Stimulated activated CD8-positive, alpha-beta memory T cell treated with anti-CD3 and anti-CD28 coated beads, Interleukin-12 subunit alpha, Interleukin-12 subunit beta, amount 100 ng/mL, for 1 hour (primary cell): ENCODE data around the gene PDCD1LG2.
"Not testable (repeated sequence)": the region's sequence is repeated elsewhere in the genome, so short reads cannot be mapped to it uniquely, and the experiment has no call there.

ENCODE experiments used
- DNase-seq: peaks from one replicate; pipeline ENCODE4 v3.0.0-alpha.2; 2020; ENCODE audit warnings: low read depth

PDCD1LG2 gene

DNA sequence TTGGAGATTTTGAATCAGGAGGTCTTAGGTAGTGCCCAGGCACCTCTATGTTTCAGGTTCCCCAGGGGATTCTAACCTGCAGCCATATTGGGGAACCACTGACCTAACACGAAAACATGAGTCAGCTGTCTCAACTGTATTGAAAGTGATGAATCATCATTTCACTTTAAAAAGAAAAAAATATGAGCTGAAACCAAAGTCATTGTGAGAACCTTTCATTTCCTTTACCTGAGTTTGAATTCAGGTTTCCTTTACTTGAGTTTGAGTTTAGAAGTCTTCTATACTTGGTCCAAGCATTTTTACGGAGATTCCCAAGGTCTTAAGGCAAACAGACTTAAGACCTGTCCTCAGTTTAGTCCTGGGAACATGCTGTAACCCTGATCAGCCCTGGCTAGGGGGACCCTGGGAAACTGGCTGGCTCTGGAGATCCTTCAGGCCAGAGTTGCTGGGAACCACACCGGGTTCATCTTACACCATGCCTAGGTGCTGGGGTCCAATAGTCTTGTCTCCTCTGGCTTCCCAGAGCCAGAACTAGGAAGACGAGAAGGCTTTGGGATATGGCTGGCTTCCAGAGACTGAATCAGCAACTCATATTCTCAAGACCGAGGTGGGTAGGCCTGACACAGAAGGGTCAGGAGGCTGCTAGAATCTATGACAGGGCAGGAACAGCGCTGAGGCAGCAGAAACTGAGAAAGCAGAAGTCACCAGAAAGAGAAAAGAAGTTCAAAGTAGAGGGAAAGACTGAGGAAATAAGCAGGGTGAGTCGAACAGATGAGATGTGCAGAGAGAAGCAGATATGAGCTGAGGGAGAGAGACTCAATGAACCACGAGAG is 16.4 kb upstream of the PDCD1LG2 start:
- DNase-seq, result no peak

DNA sequence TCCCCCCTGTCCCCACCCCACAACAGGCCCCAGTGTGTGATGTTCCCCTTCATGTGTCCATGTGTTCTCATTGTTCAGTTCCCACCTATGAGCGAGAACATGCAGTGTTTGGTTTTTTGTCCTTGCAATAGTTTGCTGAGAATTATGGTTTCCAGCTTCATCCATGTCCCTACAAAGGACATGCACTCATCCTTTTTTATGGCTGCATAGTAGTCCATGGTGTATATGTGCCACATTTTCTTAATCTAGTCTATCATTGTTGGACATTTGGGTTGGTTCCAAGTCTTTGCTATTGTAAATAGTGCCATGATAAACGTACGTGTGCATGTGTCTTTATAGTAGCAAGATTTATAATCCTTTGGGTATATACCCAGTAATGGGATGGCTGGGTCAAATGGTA is 15.6 kb upstream of the PDCD1LG2 start:
- not testable (repeated sequence) for DNase-seq

DNA sequence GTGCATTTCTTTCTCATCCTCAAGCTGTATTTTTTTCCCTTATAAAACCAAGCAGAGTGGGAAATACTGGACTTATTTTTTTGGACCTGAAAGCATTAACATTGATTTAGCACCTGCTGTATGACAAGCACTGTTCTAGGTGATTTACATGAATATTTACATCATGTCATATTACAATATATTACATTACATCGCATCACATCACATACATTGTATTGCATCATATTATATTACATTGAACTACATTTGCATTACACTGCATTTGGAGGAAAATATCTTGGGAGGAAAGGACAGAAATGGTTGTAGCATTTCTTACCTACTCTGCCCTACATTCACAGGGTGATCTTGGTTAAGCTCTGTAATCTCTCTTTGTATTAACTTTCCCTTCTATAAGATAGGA is 11.2 kb upstream of the PDCD1LG2 start:
- DNase-seq, result no peak

DNA sequence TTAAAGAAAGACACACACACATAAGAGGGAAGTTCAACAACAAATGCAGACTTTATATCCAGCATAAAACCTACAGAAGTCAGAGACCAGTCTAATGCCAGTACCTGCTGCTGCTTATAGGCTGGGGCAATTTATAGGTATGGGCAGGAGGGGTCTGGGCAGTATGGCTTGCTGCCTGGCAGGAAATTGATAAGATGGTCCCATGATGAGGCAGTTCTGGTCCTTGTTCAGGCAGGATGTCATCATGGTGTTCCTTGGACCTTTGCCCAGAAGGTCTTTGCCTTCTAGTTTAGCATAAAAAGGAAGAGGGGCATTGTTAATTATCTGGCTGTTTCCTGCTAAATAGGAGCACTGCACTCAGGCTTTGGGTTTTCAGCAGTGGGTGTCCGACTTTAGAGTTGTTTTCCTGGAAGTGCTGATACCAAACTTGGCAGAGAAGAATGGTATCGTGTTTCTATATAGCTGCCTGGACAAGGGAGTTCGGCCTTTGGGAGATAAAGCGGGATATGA is 10.4 kb upstream of the PDCD1LG2 start:
- no peak for DNase-seq

DNA sequence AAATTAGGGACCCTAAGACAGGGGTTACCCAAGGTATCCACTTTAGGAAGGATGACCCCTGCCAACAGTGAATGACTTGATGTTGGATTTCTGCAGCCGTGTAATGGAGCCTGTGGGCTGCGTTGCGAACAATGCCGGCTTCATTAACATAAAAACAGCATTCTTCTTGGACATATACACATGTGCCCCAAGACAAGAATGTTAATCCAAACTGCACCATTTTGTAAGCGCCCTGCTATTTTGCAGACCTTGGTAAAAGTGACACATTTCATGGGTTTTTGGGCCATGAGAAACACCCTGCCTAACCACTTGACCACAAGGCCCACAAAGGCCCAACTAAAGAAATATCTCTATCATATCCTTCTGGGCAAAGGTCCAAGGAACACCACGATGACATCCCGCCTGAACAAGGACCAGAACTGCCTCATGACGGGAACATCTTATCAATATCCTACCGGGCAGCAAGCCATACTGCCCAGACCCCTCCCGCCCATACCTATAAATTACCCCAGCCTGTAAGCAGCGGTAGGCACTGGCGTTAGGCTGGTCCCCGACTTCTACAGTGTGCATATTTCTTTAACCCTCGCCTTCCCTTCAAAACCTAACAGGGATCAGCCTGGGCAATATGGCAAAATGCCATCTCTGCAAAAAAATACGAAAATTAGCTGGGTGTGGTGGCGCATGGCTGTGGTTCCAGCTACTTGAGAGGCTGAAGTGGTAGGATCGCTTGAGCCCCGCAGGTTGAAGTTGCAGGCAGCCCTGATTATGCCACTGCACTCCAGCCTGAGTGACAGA is 9.7 kb upstream of the PDCD1LG2 start:
- DNase-seq, result no peak

DNA sequence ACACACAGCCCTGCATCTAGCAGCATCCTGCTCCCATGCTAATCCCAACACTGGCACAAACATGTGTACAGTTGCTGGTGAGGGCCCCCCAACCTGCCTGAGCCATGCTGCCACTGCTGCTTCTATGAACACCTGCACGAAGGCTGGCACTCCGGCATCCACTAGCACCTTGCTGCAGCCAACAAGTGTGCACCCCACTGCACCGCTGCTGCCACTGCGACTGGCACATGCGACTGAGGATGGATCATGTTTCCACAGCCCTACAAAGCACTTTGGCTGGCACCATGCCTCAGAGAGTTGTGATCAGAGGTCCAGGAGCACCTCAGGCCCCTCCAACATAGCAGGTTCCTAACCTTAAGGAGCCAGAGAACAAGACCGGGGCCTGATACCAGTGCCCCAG is 7.8 kb upstream of the PDCD1LG2 start:
- no peak for DNase-seq

DNA sequence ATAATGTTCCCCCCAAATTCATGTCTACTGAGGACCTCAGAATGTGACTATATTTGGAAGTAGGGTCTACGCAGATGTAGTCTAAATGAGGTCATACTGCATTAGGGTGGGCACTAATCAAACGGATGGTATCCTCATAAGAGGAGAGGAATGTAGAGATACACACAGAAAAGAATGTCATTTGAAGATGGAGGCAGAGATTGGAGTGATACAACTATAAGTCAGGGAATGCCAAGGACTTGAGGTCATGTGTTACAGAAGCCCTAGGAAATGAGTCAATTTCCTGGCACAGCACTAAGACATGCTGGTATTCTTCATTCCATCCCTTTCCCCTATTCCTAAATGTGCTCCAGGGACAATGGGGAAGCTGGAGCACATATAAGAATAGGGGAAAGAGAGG is 758 bp upstream of the PDCD1LG2 start:
- no peak for DNase-seq

DNA sequence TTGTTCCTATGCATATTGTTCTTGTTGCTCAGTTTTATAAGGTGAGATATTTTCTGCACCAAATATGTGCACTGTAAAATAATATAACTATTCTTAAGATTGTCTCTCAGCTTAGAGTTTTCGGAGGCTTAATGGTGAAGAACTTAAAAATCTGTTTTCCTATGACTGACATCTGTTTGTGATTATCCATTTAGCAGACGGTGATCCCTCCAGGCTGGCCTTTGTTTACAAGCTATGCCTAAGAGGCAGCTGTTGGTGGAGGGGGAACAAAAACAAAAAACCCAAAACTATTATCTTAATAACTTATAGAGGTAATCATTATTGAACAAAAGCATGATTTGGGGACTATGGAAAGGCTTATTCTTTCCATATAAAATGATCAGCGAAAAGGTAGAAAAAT is 658 bp downstream of the PDCD1LG2 start:
- DNase-seq, result no peak

DNA sequence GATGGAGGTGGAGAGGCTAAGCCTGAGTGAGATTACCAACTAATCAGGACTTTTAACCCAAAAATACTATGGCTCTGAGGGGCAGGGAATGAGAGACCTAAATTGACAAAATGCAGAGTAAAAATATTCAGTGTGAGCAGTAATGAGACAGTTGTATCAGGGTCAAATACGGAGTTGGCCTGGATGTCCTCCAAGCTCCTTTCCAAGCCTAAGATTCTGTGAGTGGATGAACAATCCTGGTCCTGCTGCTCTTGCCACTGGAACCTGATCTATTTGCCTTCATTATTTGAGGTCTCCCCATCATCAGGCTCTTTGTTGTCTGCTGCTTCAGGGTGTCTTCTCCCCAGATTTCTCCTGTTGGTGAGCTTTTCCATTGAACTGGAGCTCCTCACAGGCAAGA is 1.1 kb downstream of the PDCD1LG2 start:
- DNase-seq, result no peak

DNA sequence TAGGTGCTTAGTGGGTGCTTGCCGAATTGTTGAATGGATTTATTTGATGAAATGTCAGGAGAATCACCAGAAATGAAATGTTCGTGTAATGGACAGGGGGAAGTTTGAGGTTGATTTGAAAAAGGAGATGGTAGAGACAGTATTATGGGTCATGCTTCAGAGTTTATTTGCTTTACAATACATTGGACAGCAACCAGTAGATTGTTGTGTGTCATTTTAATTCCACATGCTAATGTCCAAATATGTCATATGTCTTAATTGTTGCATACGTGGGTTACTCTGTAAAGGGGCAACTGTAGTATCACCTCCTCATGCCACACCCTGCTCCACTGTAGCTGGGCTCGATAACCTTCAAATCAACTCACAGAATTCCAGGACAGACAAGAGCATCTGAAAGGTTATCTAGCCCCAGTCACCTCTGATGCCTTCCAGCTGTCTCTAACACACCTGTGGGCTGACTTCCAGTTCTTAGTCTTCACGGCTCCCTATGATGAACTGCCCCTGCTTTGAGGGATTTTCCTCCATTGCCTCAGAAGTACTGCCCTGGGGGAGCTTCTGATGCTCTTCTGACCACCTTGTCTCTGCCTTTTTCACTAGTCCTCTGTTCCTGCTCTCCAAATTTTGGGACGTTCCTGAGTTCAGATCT is 1.7 kb downstream of the PDCD1LG2 start:
- DNase-seq, result no peak

DNA sequence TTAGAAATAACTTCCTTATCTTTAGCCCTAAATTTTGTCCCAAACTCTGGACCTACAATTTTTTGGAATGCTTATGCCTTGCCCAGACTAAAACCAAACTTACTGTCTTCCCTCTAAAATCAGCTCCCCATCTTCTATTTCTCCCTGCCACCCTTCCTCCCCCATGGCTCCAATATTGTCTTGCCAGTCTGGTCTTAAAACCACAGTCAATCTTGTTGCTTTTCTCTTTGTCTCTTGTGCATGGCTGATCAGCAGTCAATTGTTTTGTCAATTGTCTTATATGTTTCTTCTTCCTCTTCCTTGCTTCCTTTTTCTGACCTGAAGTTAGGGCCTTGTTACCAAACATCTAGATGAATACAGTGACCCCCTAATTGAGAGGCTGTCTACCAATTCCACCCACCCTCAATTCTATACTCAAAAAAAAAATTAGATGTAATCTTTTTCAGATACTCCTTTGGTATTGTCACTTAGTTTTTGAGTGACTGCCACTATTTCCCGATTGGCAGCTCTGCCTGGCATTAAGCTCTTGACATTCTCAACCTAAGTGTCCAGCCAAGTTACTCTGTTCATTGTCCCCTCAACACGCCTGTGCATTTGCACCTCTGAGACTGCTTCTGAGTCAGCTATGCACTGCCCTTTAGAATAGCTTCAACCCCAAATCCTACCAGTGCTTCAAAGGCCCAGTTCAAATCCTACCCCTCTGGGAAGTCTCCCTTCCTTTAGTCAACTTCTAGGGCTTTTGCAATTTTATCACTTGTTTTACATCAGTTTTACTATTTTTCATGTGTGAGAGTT is 2.5 kb downstream of the PDCD1LG2 start:
- no peak for DNase-seq

DNA sequence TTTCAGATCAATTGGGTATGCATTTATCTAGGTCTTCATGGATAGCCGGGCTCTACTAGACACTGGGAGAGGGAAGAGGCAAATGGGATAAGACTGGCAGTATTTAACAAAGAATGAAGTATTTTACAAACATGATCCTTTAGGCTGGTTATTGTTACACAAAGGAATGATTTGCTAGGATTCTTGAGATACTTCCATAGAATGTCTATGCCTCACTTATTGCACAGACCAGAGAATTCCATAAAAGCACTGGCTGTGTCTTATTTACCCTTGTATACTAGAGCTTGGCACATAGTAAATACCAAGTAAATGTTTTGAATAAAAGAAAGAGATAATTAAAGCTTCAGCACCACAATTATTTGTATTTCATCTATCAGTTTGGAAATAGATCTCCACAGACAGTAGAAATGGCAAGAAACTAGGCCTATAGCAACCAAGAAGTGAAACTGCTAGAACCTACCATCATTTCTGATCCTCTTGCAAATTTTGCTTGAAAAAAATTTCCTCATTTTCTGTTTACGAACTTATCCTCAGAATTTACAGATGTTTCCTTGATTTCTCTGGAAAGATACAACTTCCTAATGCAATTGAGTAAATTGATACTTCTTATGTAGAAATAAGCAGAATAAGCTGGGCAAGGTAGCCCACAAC is 3.8 kb downstream of the PDCD1LG2 start:
- DNase-seq, result no peak

DNA sequence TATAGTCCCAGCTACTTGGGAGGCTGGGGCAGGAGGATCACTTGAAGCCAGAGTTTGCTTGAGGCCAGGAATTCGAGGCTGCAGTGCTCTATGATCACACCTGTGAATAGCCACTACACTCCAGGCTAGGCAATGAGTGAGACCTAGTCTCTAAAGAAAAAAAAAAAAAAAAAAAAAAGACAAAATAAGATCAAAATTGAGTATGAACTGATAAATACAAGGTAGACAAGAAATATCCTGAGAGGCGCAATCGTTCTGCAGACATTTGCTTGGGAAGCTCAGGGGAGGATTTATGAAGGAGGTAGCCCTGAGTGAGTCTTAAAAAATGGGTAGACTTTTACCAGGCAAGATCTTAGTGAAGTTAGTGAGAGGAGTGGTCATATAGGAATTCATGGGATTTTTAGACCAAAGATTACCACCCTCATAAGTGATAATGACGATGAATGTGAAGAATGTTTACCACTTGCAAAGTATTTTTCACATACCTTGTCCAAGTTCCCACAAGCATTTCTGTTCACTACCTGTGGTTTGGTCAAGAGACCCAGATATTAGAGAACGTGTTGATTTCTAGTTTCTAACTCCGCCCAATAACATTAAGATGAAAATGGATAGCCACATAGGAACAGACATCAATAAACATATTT is 4.4 kb downstream of the PDCD1LG2 start:
- DNase-seq, result no peak

DNA sequence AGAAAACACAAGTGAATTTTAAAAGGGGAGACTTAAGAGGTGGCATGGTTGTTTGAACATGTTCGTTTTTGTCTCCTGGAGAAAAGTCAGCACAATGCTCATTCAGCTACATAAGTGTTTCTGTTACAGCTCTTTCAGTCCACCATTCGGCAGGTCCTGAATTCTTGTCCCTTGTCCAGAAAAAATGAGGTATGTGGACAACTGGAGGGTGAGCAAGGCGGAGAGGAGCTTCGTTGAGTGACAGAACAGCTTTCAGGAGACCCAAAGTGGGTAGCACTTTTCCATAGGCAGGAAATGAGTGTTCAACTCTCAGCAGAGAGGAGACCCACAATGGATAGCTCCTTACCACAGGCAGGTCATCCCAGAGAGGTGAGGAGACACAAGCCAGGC is 4.9 kb downstream of the PDCD1LG2 start:
- no peak for DNase-seq

DNA sequence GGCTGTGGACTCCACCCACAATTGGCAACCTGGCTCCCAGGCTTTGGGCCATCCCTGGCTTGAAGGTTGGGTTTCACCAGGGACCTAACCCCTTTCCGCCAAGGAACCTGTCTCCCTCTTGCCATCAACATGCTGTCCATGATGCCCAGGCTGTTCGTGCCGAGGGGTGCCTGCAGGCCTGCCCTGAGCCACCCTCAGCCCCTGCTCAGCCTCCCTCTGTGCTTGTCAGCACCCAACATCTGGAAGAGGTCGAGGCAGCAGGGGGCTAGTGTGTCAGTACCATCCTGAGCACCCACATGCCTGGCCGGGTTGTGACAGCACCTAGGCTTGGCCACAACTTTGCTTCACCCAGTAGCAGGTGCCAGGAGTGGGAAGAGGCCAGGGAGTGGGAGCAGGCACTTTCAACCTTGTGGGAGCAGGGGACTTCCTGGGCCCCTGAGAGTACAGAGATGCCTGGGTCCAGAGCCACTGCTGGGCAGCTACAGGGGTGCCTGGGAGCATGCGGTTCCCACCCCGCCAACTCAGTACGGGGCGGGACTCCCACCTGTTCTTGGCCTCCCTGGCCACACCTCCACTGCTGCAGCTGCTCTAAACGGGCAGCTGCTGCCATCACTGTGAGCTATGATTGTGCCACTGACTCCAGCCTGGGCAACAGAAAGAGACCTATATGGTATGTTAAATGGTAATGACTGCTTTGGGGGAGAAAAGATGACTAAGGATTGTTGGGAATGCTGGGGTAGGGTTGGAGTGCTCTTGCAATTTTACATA is 6.3 kb downstream of the PDCD1LG2 start:
- DNase-seq, result no peak

DNA sequence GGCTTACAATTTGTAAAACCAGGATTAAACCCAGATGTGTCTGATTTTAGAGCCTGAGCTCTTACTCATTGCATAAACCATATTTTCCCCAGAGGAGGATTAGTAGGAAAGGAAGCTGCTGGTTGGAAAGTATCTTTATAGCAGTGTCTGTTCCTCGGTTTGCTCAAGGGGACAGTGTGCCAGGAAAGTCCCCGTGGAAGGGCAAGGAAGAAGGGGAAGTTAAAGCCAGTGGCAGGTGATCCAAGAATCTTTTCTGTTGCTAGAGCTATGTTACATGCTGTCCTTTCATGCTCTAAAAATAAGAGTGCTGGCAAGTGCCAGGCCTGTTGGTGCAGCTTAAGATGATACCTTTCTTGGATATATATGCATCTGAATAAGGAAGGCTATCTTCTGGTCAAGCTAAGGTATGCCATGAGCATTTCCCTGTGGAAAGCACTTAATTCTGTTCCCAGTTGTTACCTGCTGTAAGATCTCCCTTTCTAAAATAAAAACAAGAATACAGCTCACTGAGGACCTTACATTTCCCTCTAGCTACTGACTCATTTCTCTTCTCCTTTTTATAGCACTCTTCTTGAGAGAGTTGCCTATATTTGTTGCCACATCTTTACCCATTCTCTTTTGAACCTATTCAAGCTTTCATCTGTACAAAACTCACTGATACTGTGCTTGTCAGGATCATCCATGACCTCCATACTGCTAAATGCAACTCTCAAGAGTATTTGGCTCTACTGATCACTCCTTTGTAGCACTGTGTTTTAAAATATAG is 8.0 kb downstream of the PDCD1LG2 start:
- no peak for DNase-seq

DNA sequence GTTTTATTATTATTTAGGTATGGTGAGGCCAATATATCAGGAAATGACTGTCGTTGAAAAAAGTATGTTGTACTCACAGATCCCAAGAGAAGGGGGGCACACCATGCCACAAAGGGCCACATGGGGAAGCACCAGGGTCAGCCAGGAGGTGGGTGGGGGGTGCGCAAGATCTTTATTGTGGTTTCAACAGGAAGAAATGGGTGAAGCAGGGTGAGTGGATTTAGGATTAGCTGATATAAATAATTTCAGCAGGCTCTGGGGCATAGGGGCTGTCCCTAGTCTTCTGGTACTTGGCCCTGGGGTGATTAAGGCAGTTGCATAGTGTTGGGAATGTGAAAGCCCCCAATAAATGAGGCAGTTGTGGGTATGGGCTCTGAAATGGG is 8.6 kb downstream of the PDCD1LG2 start:
- no peak for DNase-seq

DNA sequence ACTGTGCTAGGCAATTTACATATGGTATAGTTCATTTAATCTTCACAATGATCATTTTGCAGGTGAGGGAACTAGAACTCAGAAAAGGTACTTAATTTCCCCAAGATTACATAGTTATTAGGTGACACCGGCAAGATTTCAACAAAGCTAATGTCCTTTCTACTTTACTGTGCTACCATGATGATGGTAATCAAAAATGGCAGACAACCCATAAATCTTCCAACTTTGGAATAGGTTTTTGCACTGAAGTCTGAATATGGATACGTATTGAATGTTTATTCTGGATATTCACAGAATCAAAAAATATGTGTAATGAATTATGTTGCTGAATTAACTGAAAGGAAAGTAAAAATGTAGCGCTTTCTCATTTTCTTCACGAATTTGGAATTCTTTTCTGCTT is 13.8 kb downstream of the PDCD1LG2 start:
- no peak for DNase-seq

DNA sequence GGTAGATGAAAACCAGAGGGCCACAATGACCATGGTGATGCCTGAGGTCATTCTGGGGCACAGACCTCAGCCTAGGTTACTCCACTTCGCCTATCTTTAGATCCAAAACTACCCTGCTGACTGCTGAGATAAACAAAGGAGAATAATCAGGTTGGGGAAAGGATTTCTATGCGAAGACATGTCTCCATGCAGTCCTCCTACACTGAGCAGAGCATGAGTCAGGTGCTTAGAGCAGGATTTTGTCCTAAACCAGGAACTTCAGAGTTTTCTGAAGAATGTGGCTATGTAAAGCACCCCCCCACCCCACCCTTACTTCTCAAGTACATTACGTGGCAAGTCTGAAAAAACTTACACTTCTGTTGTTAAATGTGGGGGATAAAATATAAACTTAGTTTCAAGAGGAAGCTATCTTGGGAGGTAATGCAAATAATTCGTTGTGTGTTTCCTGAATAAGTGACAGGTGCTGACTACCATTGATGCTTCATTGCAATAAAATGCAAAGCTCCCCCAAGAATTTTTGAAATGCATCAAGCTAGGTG is 19.4 kb downstream of the PDCD1LG2 start:
- no peak for DNase-seq
